ENCODE data around the gene CACNG5.

The CACNG5 gene

GRCh38 chr17:66830451-66830850 is 4.5 kb upstream of the CACNG5 start:
- no peak for DNase-seq (ENCODE audit: low read depth)
- H3K4me3 ChIP-seq (ENCODE audit: control insufficient read depth, low read depth, low read length): no peak overlapping the region
- TF ChIP-seq, protein P1, sequence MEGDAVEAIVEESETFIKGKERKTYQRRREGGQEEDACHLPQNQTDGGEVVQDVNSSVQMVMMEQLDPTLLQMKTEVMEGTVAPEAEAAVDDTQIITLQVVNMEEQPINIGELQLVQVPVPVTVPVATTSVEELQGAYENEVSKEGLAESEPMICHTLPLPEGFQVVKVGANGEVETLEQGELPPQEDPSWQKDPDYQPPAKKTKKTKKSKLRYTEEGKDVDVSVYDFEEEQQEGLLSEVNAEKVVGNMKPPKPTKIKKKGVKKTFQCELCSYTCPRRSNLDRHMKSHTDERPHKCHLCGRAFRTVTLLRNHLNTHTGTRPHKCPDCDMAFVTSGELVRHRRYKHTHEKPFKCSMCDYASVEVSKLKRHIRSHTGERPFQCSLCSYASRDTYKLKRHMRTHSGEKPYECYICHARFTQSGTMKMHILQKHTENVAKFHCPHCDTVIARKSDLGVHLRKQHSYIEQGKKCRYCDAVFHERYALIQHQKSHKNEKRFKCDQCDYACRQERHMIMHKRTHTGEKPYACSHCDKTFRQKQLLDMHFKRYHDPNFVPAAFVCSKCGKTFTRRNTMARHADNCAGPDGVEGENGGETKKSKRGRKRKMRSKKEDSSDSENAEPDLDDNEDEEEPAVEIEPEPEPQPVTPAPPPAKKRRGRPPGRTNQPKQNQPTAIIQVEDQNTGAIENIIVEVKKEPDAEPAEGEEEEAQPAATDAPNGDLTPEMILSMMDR (conservative IDR thresholded peaks at IDR 0.05; ENCODE audit: control insufficient read depth, insufficient read depth, low read depth, low read length): no peak

GRCh38 chr17:66831383-66832210 is 3.3 kb upstream of the CACNG5 start:
- no peak for DNase-seq (ENCODE audit: low read depth)
- no peak overlapping the region for H3K4me3 ChIP-seq (ENCODE audit: control insufficient read depth, low read depth, low read length)
- TF ChIP-seq, protein P1 (conservative IDR thresholded peaks at IDR 0.05; ENCODE audit: control insufficient read depth, insufficient read depth, low read depth, low read length): no peak

DNA sequence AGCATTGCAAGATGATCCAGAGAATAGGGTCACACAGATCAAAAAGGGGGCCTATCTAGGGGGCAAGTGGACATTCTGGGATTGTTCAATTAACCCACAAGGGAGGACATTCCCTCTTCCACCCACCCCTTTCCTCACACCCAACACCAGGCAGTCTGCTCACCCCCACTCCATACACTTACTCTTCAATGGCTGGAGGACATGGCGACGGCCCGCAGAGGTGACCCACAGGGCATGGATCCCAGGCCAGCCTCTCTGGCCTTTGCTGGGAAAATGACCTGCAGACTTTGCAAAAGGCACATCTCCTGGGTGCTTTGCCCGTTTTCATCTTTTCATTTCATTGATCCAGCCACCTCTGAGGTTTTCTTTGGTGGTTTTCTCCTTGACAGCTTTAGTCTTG is 1.7 kb upstream of the CACNG5 start:
- no peak for DNase-seq (ENCODE audit: low read depth)
- TF ChIP-seq, protein P1 (conservative IDR thresholded peaks at IDR 0.05; ENCODE audit: control insufficient read depth, insufficient read depth, low read depth, low read length): no peak
- H3K4me3 ChIP-seq (ENCODE audit: control insufficient read depth, low read depth, low read length): no peak overlapping the region

DNA sequence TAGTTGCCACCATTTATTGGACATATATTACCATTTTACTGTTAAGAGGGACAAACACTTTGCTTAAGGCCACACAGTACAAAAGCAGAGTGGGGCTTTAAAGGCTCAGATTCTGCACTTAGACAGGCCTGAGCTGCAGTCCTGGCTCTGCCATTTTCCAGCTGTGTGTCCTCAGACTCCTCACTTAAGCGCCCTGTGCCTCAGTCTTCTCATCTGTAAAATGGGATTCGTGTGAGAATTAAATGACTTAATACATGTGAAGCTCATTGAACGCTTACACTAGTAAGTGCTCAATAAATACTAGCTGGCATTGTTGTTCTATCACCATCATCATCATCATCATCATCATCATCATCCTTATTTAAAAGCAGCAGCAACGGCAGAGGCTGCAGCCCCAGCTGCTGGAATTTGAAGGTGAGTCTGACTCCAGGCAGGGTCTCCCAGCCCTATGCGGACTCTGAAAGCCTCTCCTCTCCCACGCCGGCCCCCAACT is 445 bp upstream of the CACNG5 start:
- TF ChIP-seq, protein P1 (conservative IDR thresholded peaks at IDR 0.05; ENCODE audit: control insufficient read depth, insufficient read depth, low read depth, low read length): no peak
- DNase-seq (ENCODE audit: low read depth): no peak
- H3K4me3 ChIP-seq (ENCODE audit: control insufficient read depth, low read depth, low read length): no peak overlapping the region

GRCh38 chr17:66835476-66835875 is 559 bp downstream of the CACNG5 start:
- no peak overlapping the region for H3K4me3 ChIP-seq (ENCODE audit: control insufficient read depth, low read depth, low read length)
- TF ChIP-seq, protein P1 (conservative IDR thresholded peaks at IDR 0.05; ENCODE audit: control insufficient read depth, insufficient read depth, low read depth, low read length): no peak
- no peak for DNase-seq (ENCODE audit: low read depth)

GRCh38 chr17:66836063-66837005 is 1.4 kb downstream of the CACNG5 start:
- TF ChIP-seq, protein P1 (conservative IDR thresholded peaks at IDR 0.05; ENCODE audit: control insufficient read depth, insufficient read depth, low read depth, low read length): no peak
- DNase-seq (ENCODE audit: low read depth): no peak
- H3K4me3 ChIP-seq (ENCODE audit: control insufficient read depth, low read depth, low read length): no peak overlapping the region
